Progenitor cell of endocrine pancreas (in vitro differentiated cells): ENCODE data around the gene DRAP1. TPM values are rescaled to one million over a fixed set of nuclear protein-coding genes. Genes with fewer than 3 reads are reported as not detected.

Experiments
- DNase-seq: peaks from one replicate; pipeline ENCODE4 v3.0.0; 2021; ENCODE audit warnings: low spot score; ENCODE audit not compliant: unreplicated experiment
- H3K27ac Mint-ChIP-seq: 2 replicates; pipeline ENCODE4 v1.8.0; 2021; ENCODE audit warnings: mild to moderate bottlenecking, moderate library complexity, mixed read lengths
- H3K27me3 Mint-ChIP-seq: 2 replicates; pipeline ENCODE4 v1.8.0; 2021; ENCODE audit warnings: mixed read lengths
- H3K36me3 Mint-ChIP-seq: 2 replicates; pipeline ENCODE4 v1.8.0; 2022; ENCODE audit warnings: mixed read lengths; ENCODE audit not compliant: insufficient read depth
- H3K4me1 Mint-ChIP-seq: 2 replicates; pipeline ENCODE4 v1.8.0; 2021; ENCODE audit warnings: low read depth, mixed read lengths
- H3K4me3 Mint-ChIP-seq: 2 replicates; pipeline ENCODE4 v1.8.0; 2021; ENCODE audit warnings: low read depth, mild to moderate bottlenecking, moderate library complexity, mixed read lengths
- H3K9me3 Mint-ChIP-seq: 2 replicates; pipeline ENCODE4 v1.8.0; 2021; ENCODE audit warnings: low read depth, mixed read lengths
- CTCF ChIP-seq: fragments of 200-600 bp; sonication (generic); IDR thresholded peaks from one replicate; pipeline ENCODE4 v1.5.0; 2021; ENCODE audit warnings: antibody characterized with exemption, mild to moderate bottlenecking; ENCODE audit not compliant: unreplicated experiment
- total RNA-seq: library from RNA; stranded (reverse); gene quantifications from 2 replicates; pipeline ENCODE4 v1.2.1, GENCODE V29; 2021

DRAP1 gene
- total RNA-seq, 1 donor from 2014 or later: 65.8 TPM

DNA sequence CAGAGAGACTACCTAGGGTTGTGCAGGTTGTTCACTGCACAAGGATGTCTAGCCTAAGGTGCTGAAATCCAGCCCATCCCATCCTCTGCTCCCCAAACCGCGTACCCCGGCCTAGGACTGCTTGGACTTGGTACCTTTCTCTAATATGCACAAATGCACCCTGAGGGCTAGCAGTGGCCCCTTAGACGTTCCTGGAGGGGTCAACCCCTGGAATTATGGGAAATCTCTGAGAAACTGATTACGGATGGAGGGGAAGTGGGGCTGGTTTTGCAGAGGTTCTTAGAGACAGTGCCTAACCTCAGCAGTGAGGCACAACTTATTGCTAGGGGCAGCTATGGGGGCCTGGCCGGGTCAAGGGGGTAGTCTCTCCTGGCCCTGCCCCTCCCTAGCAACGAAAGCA, 2.8 kb upstream of the DRAP1 start:
- TF ChIP-seq CTCF: no peak
- Mint-ChIP-seq H3K36me3 (no peaks in the 10 kb centered on the region), H3K4me3 (peak overlapping the region; percentile 66), H3K9me3 (no peaks in the 10 kb centered on the region), H3K27me3 (peaks cover 5% of the 10 kb centered on the region), H3K4me1 (peaks cover 6% of the 10 kb centered on the region), H3K27ac (no peak overlapping the region)
- no peak for DNase-seq

GRCh38 chr11:65917077-65917433, 2.2 kb upstream of the DRAP1 start:
- no peak for DNase-seq
- Mint-ChIP-seq H3K27me3 (peaks cover 5% of the 10 kb centered on the region), H3K27ac (peak overlapping the region; percentile 4), H3K4me3 (peak overlapping the region; percentile 66), H3K9me3 (no peaks in the 10 kb centered on the region), H3K36me3 (peaks cover under 1% of the 10 kb centered on the region), H3K4me1 (peaks cover 6% of the 10 kb centered on the region)
- no peak for TF ChIP-seq CTCF

DNA sequence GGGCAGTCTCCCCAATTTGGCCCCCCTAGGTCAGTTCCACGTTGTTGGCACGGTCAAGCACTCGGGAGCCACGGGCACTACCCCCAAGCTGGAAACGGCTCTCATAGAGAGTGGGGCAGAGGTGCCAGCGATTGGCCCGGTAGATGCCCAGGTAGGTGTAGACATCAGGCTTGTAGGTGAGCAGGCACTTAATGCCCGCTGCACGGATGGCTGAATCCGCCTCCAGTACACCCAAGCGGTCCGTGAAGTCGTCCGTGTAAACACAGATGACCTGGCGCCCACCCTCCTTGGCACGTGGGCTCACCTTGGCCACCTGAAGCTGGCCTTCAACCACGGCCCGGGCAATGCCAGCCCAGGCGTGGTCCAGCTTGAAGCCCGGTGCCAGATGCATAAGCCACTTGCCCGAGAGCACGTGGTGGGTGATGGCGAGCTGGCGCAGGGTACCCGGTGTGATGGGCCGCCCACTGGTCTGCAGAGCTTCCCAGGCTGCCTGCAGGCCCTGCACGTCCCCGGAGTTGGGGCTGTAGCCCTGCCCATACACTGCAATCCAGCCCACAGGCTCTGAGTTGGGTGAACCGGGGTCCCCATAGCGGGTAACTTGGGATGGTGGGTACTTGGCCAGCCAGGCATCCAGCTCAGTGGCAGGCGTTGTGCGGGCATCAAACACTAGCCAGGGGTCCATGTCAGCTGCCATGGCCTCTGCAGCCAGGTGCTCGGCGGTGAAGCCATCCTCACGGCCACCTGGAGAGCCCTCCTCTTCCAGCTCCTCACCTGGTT, 1.6 kb upstream of the DRAP1 start:
- H3K4me1 Mint-ChIP-seq: peaks cover 6% of the 10 kb centered on the region
- H3K27me3 Mint-ChIP-seq: peaks cover 5% of the 10 kb centered on the region
- H3K4me3 Mint-ChIP-seq: peak overlapping the region; percentile 83
- H3K27ac Mint-ChIP-seq: no peak overlapping the region
- no peak for DNase-seq
- H3K36me3 Mint-ChIP-seq: peaks cover 4% of the 10 kb centered on the region
- H3K9me3 Mint-ChIP-seq: no peaks in the 10 kb centered on the region
- no peak for TF ChIP-seq CTCF

DNA sequence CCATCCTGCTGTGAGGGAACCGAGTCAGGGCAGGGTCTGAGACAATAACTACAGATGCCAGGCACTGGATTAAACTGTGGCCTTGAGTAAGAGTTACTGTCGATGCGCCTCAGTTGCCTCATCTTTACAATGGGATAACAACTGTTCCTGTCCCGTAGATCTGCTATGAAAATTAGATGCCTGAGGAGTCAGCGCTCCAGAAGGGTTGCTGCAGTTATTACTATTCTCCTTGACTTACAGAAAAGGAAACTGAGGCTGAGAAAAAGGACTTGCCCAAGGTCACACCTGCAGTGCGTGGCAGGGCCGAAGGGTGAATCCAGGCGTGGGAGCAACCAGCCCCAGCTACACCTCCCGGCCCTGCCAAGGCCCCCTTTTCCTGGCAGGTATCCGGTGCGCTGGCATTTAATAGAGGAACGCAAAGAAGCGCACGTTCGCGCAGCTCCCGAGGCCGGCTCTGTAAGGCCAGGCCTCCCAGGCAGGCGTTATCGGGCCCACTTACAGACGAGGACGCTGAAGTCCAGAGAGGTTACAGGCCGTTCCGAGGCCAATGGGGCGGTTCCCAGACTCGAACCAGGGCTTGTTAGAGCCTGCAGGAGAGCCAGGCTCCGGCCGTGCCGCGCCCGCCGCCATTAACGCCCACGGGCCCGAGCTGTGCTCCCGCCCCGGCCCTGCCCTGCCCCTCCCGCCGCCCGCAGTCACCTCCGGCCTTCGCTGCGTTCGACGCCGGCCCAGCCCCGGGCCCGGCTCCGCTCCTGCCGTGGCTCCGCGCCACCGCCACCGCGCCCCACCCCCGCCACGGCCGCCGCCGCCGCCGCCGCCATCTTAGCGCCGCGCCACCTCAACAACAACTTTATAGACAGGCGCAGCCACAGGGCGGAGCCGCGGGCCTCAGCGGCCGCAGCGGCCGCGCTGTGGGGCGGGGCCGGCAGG, 750 bp upstream of the DRAP1 start, which contains the start of gene C11orf68:
Gene C11orf68 (minus strand): TSS at position 852 of the 930 bp plus-strand sequence. CDS start 31 bp downstream, at position 821.
- H3K36me3 Mint-ChIP-seq: peaks cover 5% of the 10 kb centered on the region
- H3K9me3 Mint-ChIP-seq: no peaks in the 10 kb centered on the region
- H3K4me3 Mint-ChIP-seq: peak within 1 kb of the TSS; percentile 84
- no peak for TF ChIP-seq CTCF
- H3K27ac Mint-ChIP-seq: peak within 1 kb of the TSS; percentile 92
- DNase-seq: no peak
- peaks cover 6% of the 10 kb centered on the region for H3K4me1 Mint-ChIP-seq
- peaks cover 5% of the 10 kb centered on the region for H3K27me3 Mint-ChIP-seq
